NCI-H2171 treated with DMSO at 0.1 percent for 48 hours (cell line): ENCODE data around the gene ZNF701.
"Not testable (repeated sequence)": the region's sequence is repeated elsewhere in the genome, so short reads cannot be mapped to it uniquely, and the experiment has no call there.

Experiments used
- DNase-seq: peaks from one replicate; lab custom pipeline; 2025; lab: John Stamatoyannopoulos, UW

Gene ZNF701

GRCh38 chr19:52566588-52566987, 3.5 kb upstream of the ZNF701 start:
- no peak for DNase-seq

GRCh38 chr19:52567921-52568320, 2.2 kb upstream of the ZNF701 start:
- no peak for DNase-seq

- not testable (repeated sequence) for DNase-seq
Observed at GRCh38 chr19:52569638-52569999, 468 bp upstream of the ZNF701 start.

- no peak for DNase-seq
Observed at GRCh38 chr19:52584736-52585440, 14.8 kb downstream of the ZNF701 start.

GRCh38 chr19:52585604-52586003, 15.5 kb downstream of the ZNF701 start:
- no peak for DNase-seq

GRCh38 chr19:52590728-52591127, 20.6 kb downstream of the ZNF701 start:
- DNase-seq: no peak

- no peak for DNase-seq
Observed at GRCh38 chr19:52592301-52592700, 22.2 kb downstream of the ZNF701 start.

- DNase-seq: not testable (repeated sequence)
Observed at GRCh38 chr19:52593441-52593840, 23.4 kb downstream of the ZNF701 start.

- no peak for DNase-seq
Observed at GRCh38 chr19:52599241-52599640, 29.2 kb downstream of the ZNF701 start.

- no peak for DNase-seq
Observed at GRCh38 chr19:52600639-52601024, 30.5 kb downstream of the ZNF701 start.

- DNase-seq: peak; percentile 76
Observed at GRCh38 chr19:52601025-52601973, 31.2 kb downstream of the ZNF701 start.

- not testable (repeated sequence) for DNase-seq
Observed at GRCh38 chr19:52601974-52602366, 31.9 kb downstream of the ZNF701 start.

GRCh38 chr19:52602941-52603340, 32.9 kb downstream of the ZNF701 start:
- DNase-seq: no peak

GRCh38 chr19:52603558-52604207, 33.6 kb downstream of the ZNF701 start:
- DNase-seq: no peak

GRCh38 chr19:52613299-52613906, 43.3 kb downstream of the ZNF701 start:
- no peak for DNase-seq

- no peak for DNase-seq
Observed at GRCh38 chr19:52621376-52621775, 51.3 kb downstream of the ZNF701 start.

- DNase-seq: no peak
Observed at GRCh38 chr19:52622261-52622660, 52.2 kb downstream of the ZNF701 start.

GRCh38 chr19:52626915-52627314, 56.8 kb downstream of the ZNF701 start:
- DNase-seq: no peak

GRCh38 chr19:52627441-52627840, 57.4 kb downstream of the ZNF701 start:
- DNase-seq: not testable (repeated sequence)

GRCh38 chr19:52635786-52636570, 65.9 kb downstream of the ZNF701 start:
- DNase-seq: no peak
